ENCODE data around the gene HS3ST5.
"Not testable (repeated sequence)": the region's sequence is repeated elsewhere in the genome, so short reads cannot be mapped to it uniquely, and the experiment has no call there.

HS3ST5 gene

DNA sequence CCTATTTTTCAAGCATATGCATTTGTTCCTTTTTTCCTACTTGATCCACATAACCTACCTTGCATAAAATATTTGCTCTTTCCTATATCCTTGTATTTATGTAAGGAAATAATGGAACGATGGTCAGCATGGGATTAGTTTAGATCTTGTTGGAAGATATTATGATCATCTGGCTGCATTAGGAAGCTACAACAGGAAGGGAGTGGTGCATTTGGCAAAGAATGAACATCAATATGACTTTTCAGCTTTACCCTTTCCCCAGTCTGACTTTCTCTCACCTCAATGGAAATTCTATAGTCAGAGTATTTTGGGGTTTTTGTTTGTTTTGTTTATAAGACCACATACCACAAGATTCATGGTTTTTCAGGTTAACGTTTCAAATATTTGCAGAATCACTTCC, 66.0 kb downstream of the HS3ST5 start:
- no peak for DNase-seq (ENCODE audit: low spot score)

DNA sequence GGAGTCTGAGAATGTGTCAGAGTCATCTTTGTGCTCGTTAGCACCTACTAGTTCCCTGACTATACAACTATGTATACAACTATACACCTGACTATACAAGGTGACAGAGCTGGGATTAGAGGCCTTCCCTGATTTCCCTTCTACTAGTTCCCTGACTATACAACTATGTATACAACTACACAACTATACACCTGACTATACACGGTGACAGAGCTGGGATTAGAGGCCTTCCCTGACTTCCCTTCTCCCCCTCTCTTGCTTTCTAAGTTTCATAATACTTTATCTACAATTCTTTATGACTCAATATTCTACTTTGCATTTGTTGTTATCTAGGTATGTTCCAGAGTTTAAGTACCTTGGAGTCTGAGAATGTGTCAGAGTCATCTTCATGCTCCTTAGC, 68.0 kb downstream of the HS3ST5 start:
- no peak for DNase-seq (ENCODE audit: low spot score)

DNA sequence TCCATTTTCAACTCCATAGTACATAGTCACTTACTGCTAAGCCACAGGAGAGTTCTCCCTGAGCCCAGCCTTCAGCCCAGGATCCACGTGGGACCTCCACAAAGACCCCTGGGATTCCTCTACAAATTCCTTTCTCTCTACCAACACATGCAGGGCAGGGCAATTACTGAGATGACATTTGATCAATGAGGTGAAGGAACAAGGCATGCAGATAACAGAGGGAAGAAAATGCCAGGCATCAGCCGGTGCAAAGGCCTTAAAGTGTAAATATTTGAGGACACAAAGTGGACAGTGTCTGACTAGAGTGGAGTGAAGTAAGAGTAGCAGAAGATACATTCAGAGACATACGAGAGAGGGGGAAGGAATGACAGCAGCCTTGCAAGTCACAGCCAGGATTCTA, 70.2 kb downstream of the HS3ST5 start:
- no peak for DNase-seq (ENCODE audit: low spot score)

DNA sequence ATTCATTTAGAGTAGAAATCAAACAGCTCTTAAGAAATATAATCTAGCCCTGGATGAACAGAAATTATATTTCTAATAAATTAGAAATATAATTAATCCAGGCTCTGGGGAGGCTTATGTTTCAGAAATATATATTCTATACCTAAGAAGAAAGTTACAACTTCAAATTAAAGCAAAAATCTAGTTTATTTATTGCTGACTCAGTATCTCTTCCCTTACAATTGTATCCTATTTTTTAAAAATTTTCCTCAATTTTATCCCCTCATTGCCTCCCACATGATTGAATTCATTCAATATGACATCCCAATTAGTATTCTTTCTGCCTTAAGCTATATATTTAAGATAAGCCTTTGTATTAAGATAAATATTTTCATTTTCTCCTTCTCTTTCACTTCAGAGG, 71.4 kb downstream of the HS3ST5 start:
- DNase-seq (ENCODE audit: low spot score) = no peak

DNA sequence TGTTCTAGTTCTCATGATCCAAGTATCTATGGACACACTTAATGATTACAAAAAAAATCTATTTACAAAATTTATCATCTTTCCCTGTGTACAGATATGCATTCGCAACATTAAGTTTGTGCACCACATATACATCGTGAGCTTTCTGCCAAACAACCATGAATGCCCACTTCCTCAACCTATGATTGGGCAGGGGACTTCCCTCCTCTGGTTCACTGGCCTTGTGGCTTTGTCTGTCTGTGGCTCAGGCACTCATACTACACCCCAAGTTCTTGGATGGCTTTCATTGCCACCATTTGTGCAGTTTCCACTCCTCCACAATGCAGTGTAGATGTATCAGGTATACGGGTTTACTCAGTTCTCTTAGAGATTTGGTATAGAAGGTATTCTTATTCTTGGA, 74.9 kb downstream of the HS3ST5 start:
- DNase-seq (ENCODE audit: low spot score) = no peak

DNA sequence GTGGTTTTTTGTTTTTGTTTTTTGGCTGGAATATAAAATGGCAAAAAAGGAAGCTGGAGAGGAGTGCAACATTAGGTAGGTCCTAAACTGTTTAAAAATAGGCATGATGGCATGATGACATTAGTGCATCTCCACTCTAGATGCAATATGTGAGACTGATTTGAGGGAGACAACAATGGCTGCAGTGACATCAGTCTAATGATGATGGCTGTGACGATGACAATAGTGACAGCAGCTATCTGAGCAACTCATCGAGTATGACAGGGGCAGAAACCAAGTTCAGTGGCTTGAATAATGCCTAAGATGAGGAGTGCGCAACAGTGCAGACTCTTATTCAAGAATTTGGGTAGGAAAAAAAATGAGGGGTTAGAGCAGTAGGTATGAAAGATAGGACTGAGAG, 82.0 kb downstream of the HS3ST5 start:
- DNase-seq (ENCODE audit: low spot score) = no peak

DNA sequence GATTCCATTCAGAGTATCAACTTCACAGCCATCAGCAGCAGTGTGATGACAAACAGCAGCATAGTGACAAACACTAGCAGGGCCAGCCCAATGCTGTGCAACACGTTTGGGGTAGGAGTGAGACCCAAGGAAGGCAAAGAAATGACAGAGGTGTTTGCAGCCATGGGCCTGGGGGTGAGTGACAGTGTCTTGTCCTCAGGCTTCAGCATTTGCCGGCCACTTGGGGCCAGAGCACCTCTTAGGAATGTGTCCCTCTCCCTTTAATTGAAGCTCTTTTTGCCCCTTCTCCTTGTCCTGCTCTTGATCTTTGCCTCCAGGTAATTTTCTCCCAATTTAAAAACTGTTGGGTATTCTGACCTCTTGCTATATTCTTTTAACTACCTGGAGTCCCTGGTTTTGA, 84.4 kb downstream of the HS3ST5 start:
- no peak for DNase-seq (ENCODE audit: low spot score)

DNA sequence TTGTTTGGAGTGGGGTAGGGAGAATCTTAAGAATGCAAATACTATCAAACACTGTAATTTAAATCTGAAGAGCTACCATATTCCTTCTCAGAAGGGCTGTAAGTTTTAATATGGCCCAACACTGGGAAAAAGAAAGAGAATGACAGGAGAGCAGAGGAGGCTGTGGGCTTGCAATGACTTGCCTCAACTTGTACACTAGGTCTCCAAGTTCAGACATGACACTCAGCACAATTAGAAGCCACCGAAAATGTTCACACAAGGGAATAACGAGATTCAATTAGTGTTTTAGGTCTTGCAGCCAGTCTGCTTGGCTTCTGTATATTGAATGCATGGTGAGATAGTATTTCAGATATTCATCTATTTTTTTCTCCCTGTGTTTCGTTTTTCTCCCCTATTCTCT, 89.4 kb downstream of the HS3ST5 start:
- no peak for DNase-seq (ENCODE audit: low spot score)

DNA sequence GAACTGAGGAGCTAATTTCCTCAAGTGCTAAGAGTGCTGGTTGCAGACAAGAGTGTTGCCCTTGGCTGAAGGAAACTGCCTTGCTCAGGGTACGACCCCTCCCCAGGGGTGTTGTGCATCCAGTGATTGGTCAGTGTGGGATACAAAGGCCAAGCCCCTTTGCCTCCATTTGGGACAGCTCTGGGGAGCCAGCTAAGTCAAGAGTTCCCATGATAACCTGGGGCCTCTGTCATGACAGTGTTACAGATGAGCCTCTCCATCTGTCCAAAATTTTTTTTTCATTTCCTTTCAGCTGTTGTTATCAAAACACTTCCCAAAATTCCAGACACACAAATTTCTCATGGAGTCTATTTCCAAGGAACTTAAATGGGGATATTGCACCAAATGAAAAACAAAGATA, 93.3 kb downstream of the HS3ST5 start:
- DNase-seq (ENCODE audit: low spot score) = no peak

DNA sequence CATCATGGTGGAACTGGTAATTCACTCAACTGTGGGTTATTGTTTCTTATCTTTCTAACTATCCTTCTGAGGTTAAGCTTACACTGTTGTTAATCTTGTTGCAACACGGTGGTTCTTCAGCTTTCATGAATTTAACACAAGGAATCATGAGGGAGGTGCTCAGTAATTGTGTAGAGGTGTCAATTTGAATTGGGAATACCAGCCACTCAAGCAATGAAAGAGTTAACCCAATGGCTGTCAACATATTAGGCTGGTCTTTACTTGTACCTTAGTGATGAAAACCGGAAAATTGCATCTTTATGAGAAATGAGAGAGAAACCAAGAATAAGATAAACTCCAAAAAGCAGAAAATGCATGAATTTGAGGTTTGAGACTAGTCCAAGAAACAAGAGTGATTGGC, 95.7 kb downstream of the HS3ST5 start:
- no peak for DNase-seq (ENCODE audit: low spot score)

DNA sequence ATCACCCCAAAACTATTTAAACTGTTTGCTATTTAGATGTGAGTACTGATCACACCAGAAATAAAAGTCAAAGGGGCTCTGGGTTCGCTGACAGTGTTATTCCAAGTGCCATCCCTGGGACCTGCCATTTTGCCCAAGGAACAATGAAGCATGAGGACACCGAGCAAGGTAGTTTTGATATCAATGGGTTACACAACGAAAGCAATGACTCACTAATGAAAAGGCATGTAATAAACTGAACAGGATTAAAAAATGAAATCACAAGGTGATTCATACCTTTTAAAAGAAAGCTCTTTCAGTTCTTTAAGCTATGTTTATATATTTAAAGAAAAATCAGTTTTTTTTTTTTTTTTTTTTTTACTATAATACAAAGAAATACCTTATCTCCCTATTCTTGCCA, 102.0 kb downstream of the HS3ST5 start:
- DNase-seq (ENCODE audit: low spot score) = no peak

DNA sequence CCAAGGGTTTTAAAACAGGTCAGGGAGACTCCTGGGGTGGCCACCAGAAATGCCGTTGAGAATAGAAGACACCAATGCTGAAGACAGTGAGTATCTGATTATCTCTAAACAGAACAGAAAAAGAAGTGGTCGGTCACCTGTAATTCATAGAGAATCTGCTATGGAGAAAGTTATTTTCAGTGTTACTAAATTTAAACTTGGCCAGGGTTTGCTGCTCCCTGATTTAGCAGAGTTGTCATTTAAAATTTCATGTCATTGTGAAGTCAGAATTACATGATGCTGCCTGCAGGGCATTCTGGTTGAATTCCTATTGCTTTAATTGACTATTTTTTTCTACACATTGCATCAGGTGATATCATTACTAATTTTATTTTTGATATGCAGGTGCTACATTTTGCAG, 114.1 kb downstream of the HS3ST5 start:
- DNase-seq (ENCODE audit: low spot score) = no peak

DNA sequence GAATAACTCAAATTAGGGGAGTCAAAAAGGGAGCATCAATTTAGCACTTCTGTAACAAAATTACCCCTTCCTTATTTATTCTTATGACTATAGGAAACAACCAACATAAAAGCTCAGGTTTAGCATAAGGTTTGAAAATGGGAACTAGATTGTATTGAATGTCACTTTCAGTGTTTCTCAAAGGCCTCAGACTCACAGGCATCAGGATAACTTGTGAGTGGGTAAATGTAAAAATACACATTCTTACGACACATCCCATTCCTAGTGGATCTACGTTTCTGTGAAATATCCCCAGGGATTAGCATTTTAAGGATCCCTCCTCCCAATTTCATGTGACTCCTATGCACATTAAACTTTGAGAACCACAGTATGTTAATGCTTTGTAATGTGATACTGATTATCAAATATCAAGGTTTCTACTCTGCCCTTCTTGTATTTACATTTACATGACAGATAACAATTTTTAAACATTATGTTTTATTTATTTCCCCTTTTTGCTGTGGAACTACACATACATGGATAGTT, 114.8 kb downstream of the HS3ST5 start:
- DNase-seq (ENCODE audit: low spot score) = no peak

DNA sequence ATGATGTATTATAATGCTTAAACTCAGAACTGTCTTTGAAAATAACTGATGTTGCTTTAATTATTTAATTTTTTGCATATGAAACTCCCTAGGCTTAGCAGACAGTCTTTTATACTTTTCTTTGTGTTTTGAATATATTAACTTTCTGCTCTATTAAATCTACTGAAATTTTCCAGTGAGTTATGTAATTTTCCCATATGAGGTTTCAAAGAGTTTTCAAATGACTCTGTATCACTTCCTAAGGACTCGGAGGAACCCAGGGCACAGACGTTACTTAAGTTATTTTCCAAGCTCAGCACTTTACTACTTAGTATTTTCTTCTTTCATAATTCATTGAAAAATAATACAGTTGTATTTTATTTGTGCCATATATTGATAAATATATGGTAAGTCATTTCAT, 122.6 kb downstream of the HS3ST5 start:
- no peak for DNase-seq (ENCODE audit: low spot score)

DNA sequence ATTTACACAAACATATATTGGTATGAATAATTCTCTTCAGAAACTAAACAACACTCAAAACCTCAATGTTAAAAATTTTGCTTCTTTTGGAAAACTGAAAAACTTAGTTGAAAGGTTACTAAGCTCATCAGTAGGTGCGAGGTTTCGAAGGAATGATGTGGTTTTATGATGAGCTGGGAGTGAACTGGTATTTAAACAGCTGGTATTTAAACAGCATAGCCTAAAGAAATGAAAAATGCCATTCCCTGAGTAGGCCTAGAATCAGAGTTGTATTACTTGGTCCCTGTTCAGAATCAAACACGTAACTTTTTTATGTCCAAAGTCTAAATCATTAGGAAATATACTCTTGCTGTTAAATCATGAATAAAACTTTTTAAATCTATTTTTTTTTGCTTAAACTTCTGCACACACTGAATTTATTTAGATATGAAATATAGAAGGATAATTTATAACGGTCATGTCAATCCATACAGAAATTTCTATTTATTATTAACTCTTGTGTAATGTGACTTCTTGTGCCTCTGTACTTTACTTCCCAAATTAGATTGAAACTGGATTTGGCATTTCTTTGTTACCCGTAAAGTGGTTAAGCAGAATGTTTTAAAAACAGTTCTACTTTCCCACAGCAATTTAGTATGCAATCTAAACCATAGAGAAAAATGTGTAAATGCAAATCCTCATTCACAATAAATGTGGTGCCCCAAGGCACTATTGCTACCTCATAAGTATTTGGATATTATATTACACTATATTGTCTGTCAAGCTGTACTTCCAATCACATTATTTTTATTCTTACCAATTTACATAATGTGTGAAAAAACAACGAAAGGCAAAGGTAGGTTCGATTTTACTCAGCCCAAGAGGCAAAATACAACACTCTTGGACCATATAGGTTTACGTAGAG, 124.1 kb downstream of the HS3ST5 start:
- no peak for DNase-seq (ENCODE audit: low spot score)

DNA sequence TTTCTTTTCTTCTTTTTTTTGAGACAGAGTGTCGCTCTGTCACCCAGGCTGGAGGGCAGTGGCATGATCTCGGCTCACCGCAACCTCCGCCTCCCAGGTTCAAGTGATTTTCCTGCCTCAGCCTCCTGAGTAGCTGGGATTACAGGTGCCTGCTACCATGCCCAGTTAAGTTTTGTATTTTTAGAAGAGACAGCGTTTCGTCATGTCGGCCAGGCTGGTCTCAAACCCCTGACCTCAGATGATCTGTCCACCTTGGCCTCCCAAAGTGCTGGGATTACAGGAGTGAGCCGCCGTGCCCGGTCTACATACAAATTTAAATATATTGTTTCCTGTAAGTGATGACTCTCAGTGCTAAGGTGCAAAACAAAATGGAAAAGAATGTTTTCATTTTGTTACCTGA, 124.8 kb downstream of the HS3ST5 start:
- not testable (repeated sequence) for DNase-seq (ENCODE audit: low spot score)

DNA sequence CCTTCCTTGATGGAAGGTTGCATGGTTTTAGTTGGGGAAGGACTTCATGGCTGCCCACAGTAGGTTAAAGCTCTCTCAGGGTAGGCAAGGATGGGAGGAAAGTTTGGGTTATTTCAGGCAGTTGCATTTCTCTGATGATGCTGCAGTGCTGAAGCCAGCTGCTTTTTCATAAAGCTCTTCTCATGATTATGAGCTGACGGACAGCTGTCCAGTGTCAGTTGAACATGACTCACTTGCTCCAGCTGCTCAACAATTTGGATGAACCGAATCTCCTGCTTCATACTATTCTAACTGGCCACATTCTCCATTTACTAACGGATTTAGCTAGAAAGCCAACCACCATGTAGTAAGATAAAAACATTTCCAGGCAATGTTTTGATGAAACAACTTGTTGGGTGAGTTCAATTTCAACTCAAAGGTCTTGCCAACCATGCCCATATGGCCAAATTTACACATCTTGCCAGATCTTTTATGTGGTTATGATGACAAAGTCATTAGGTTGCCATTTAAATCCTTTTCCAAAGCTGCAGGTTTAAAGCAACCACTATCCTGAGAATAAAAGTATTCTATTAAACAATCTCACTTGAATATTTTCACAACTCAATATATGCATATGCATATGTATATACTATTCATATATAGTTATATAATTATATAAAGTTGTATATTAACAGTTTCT, 125.9 kb downstream of the HS3ST5 start:
- no peak for DNase-seq (ENCODE audit: low spot score)

DNA sequence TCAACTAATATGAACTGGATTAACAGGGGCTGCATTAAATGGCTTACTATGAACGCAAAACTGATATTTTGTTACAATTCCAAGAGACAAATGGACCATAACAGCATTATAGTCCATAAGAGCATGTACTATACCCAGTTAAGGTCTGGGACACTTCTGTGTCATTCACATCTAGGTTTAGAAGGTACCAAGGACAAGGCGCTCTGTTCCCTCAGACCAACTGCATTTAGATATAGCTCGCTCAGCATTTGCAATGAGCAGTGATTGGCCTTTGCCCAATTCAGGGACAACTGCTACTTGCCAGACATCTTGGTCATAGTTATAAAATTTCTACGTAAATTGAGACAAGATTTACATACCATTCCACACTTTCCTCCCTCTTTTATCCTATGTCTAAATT, 132.4 kb downstream of the HS3ST5 start:
- DNase-seq (ENCODE audit: low spot score) = no peak

DNA sequence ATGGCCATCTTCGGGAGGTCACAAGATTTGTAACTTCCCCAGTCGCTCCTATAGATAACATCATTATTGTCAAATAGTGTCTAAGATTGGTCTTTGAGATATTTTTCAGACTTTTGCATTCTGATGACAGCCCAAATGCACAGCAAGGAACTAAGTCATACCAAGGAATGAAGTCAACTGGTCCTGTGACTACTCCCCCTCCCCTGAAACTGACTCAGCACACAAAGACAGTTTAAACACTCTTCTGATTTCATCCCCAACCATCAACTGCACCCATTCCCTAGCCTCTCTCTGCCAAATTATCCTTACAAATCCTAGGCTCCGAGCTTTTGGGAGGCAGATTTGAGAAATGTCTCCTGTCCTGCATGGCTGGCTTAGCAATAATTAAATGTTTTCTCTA, 139.4 kb downstream of the HS3ST5 start:
- no peak for DNase-seq (ENCODE audit: low spot score)

DNA sequence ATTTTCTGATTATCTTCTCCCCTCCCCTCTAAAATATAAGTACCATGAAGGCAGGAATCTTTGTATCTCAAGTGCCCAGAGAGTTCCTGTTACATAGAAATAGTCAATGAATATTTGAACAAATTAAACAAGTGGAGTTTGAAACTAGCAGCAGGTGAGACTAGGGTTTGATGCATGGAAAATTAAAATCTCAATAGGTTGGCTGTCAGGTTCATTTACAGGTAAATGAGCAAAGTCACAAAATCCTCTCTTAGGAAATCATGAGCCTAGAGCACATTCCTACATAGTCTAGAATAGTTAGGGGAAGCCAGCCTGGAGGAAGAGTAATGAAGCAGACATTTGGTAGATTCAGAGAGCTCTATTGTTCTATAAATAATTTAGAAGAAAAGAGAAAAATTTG, 140.4 kb downstream of the HS3ST5 start:
- no peak for DNase-seq (ENCODE audit: low spot score)

DNA sequence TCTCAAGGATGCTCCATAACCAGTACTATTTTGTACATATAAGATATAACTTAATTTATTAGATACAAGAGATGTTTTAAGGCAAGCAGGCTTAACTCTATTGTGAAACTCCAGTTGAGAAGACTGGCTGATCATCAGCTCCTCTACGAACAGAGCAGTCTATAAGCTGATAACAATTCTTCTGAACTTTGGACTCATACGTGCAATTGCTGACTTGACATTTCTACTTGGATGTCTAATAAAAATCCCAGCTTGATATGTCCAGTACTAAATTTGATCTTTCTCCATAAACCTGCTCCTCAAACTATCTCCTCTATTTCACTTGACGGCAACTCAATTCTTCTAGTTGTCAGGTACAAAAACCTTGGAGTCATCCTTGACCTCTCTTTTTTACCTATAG, 141.9 kb downstream of the HS3ST5 start:
- DNase-seq (ENCODE audit: low spot score) = no peak

DNA sequence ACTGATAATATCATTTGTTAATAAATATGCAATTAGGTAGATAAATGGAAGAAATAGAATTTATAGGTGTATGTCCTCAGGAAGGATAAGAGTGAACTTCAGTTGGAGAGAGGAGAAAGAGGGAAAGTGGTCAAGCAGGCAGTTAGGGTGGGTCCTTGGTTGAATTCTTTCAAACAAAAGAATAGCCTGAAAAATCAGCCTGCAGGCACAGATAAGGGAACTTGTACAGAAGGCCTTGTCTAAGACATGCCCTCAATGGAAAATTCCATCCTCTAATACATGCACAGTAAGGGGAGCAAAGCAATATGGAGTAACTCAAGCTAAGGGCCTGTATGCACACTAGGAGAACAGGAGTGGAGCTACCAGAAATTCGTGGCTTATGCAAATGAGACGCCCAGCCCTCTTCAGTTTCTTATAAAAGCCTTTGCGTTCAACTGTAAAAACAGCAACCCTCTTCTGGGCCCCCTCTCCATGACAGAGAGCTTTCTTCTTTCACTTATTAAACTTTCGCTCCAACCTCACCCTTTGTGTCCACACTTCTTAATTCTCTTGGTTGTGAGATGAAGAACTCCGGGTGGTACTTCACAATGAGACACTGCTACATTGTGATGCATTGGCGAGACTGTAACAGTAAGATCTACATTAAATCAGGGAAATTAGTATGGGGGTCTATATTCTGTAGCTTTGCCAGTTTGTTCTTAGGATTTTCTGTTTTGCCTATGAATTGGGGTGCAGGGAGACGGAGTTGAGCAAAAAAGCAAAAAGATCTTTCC, 147.0 kb downstream of the HS3ST5 start:
- no peak for DNase-seq (ENCODE audit: low spot score)

DNA sequence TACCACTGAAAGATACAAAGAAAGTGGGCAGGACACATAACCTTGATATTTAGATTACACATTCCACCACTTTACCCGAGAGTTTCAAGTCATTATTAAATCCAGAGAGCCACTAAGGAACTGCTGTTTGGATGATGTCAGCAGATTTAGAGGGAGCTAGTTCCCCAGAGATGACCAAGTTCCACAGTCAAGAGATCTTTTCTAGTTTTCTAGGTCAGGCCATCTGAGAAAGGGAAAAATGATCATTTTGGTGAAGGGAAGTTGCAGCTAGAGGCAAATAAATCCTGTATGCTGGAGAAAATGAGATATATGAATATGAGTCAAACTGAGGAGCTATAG, 147.8 kb downstream of the HS3ST5 start:
- DNase-seq (ENCODE audit: low spot score) = no peak

Measured in CD4-positive, alpha-beta T cell treated with Interleukin-6 at 100 ng/mL for 8 hours (primary cell).